Motor neuron (in vitro differentiated cells): ENCODE measurements around the gene XG. TPM values are rescaled to one million over a fixed set of nuclear protein-coding genes. Genes with fewer than 3 reads are reported as not detected.
"Not testable (repeated sequence)": the region's sequence is repeated elsewhere in the genome, so short reads cannot be mapped to it uniquely, and the experiment has no call there.

Source experiments
- ATAC-seq, 8 experiments: fragments of 200-7000 bp; cut with Tn5 transposase; replicated peaks in 6 of 8; 2 replicates each; pipeline ENCODE4 v1.8.0; 2021; ENCODE audit warnings: mild to moderate bottlenecking in 8 of 8, moderate library complexity in 8 of 8
- H3K27ac ChIP-seq, 2 donors: fragments of 250-450 bp; sonication (Bioruptor Pico); 2 replicates each; pipeline ENCODE4 v1.9.0; 2021; ENCODE audit warnings: antibody characterized with exemption in 2 of 2, mild to moderate bottlenecking in 2 of 2, moderate library complexity in 1 of 2
- H3K4me1 ChIP-seq, 2 donors: fragments of 250-450 bp; sonication (Bioruptor Pico); replicated peaks in 1 of 2; 2 replicates each; pipeline ENCODE4 v1.6.1; 2021; ENCODE audit warnings: antibody characterized with exemption in 2 of 2, mild to moderate bottlenecking in 2 of 2, moderate library complexity in 1 of 2
- H3K4me3 ChIP-seq, 5 donors: fragments of 250-450 bp; sonication (Bioruptor Pico); 2 replicates each; pipeline ENCODE4 v1.9.0; 2021; ENCODE audit warnings: antibody characterized with exemption in 5 of 5, mild to moderate bottlenecking in 5 of 5, moderate library complexity in 4 of 5
- WGBS, 10 experiments: fragments of 450-650 bp; shearing (Covaris generic); methylation state at CpG; one replicate each; pipeline ENCODE4 v1.0.0; 2022; 5-methylcytosine and 5-hydroxymethylcytosine counted together
- in situ Hi-C, 9 experiments: fragments of 400-800 bp; cut with MboI; loops; one replicate each; pipeline ENCODE4 v1.15.0; 2021; ENCODE audit warnings: low sequenced_read_pairs in 9 of 9, low pct_unique_long_range_greater_than_20kb in 2 of 9; ENCODE audit not compliant: unreplicated experiment in 9 of 9
- total RNA-seq, 8 experiments: library from RNA; unstranded; fragments of 300-600 nt; gene quantifications; 2 replicates each; pipeline versions ENCODE4 v1.2.3 to v1.2.4, GENCODE V29; 2022

The XG gene
- total RNA-seq, 8 experiments from 2014 or later, result 0.14 to 15.2 (median 0.90) TPM; not detected in 3

- ATAC-seq, result no peak
- WGBS, 10 experiments, result no CpG with 5 or more reads among the region's 1 CpG
- Histone ChIP-seq H3K27ac (no peak overlapping the region), H3K4me3 (no peak overlapping the region), H3K4me1 (no peaks in the 10 kb centered on the region)
- in situ Hi-C loops, result no loop called here
These were observed 17.8 kb downstream of the XG start for GRCh38 chrX:2769615-2770014.

- 37 to 92% (median 80%) methylated on average over 2 to 8 of the region's 10 CpGs; no CpG with 5 or more reads in 3 of the 10 experiments for WGBS, 10 experiments
- in situ Hi-C loops, H3K4me3 ChIP-seq, H3K27ac ChIP-seq, H3K4me1 ChIP-seq, ATAC-seq: not testable (repeated sequence)
These were observed 21.6 kb downstream of the XG start for GRCh38 chrX:2773166-2774055.

- WGBS, 10 experiments, result 52 to 100% (median 82%) methylated on average over 1 to 4 of the region's 5 CpGs; no CpG with 5 or more reads in 2 of the 10 experiments
- Histone ChIP-seq H3K4me1 (no peaks in the 10 kb centered on the region), H3K4me3 (no peak overlapping the region), H3K27ac (no peak overlapping the region)
- no peak for ATAC-seq
- in situ Hi-C loops, result no loop called here
These were observed 22.2 kb downstream of the XG start for GRCh38 chrX:2774057-2774456.

- no peak for ATAC-seq
- in situ Hi-C loops, result no loop called here
- Histone ChIP-seq H3K27ac (no peak overlapping the region), H3K4me3 (no peak overlapping the region), H3K4me1 (no peaks in the 10 kb centered on the region)
- 84 to 100% (median 90%) methylated on average over 1 to 3 of the region's 3 CpGs; no CpG with 5 or more reads in 1 of the 10 experiments for WGBS, 10 experiments
These were observed 22.9 kb downstream of the XG start for GRCh38 chrX:2774776-2775175.

- H3K27ac ChIP-seq, H3K4me3 ChIP-seq, in situ Hi-C loops, ATAC-seq, H3K4me1 ChIP-seq: not testable (repeated sequence)
- 0 to 96% (median 74%) methylated on average over 1 to 9 of the region's 12 CpGs; no CpG with 5 or more reads in 2 of the 10 experiments for WGBS, 10 experiments
These were observed 28.8 kb downstream of the XG start for GRCh38 chrX:2780472-2781225.

GRCh38 chrX:2781226-2781571 lies 29.4 kb downstream of the XG start:
- in situ Hi-C loops, result no loop called here
- no peak for ATAC-seq
- peaks cover 0 to 3% of the 10 kb centered on the region in 2 donors for H3K4me1 ChIP-seq
- no peak overlapping the region for H3K27ac ChIP-seq
- WGBS, 10 experiments, result 38 to 100% (median 45%) methylated on average over 1 of the region's 1 CpG; no CpG with 5 or more reads in 6 of the 10 experiments
- no peak overlapping the region for H3K4me3 ChIP-seq

GRCh38 chrX:2781698-2782097 lies 29.9 kb downstream of the XG start:
- H3K4me1 ChIP-seq, result peaks cover 0 to 3% of the 10 kb centered on the region in 2 donors
- H3K4me3 ChIP-seq, result no peak overlapping the region
- no peak for ATAC-seq
- in situ Hi-C loops, result no loop called here
- H3K27ac ChIP-seq, result no peak overlapping the region
- WGBS, 10 experiments, result 0 to 100% (median 65%) methylated on average over 1 to 6 of the region's 6 CpGs; no CpG with 5 or more reads in 2 of the 10 experiments

- in situ Hi-C loops, result no loop called here
- ATAC-seq, result no peak
- WGBS, 10 experiments, result 50% methylated on average over 4 of the region's 4 CpGs; no CpG with 5 or more reads in 9 of the 10 experiments
- Histone ChIP-seq H3K4me1 (peaks cover 0 to 3% of the 10 kb centered on the region in 2 donors), H3K4me3 (no peak overlapping the region), H3K27ac (no peak overlapping the region)
These were observed 30.3 kb downstream of the XG start for GRCh38 chrX:2782171-2782570.

GRCh38 chrX:2782778-2783177 lies 30.9 kb downstream of the XG start:
- H3K27ac ChIP-seq, result no peak overlapping the region
- no peak for ATAC-seq
- in situ Hi-C loops, result no loop called here
- no peak overlapping the region for H3K4me3 ChIP-seq
- WGBS, 10 experiments, result 20 to 67% (median 48%) methylated on average over 1 of the region's 4 CpGs; no CpG with 5 or more reads in 6 of the 10 experiments
- H3K4me1 ChIP-seq, result peaks cover 0 to 3% of the 10 kb centered on the region in 2 donors

- no peak overlapping the region for H3K27ac ChIP-seq
- H3K4me1 ChIP-seq, result peaks cover 0 to 3% of the 10 kb centered on the region in 2 donors
- ATAC-seq, result no peak
- WGBS, 10 experiments, result 0 to 84% (median 80%) methylated on average over 1 to 5 of the region's 6 CpGs; no CpG with 5 or more reads in 7 of the 10 experiments
- H3K4me3 ChIP-seq, result no peak overlapping the region
- in situ Hi-C loops, result no loop called here
These were observed 32.2 kb downstream of the XG start for GRCh38 chrX:2784026-2784425.

- 33 to 83% methylated on average over 1 to 3 of the region's 4 CpGs; no CpG with 5 or more reads in 8 of the 10 experiments for WGBS, 10 experiments
- in situ Hi-C loops, result no loop called here
- peaks cover 0 to 3% of the 10 kb centered on the region in 2 donors for H3K4me1 ChIP-seq
These were observed 33.7 kb downstream of the XG start for GRCh38 chrX:2785538-2785937.

GRCh38 chrX:2788980-2789379 lies 37.1 kb downstream of the XG start:
- in situ Hi-C loops, result no loop called here
- Histone ChIP-seq H3K27ac (no peak overlapping the region), H3K4me3 (no peak overlapping the region), H3K4me1 (no peaks in the 10 kb centered on the region)
- WGBS, 10 experiments, result 17 to 90% (median 67%) methylated on average over 1 to 4 of the region's 4 CpGs; no CpG with 5 or more reads in 7 of the 10 experiments
- no peak for ATAC-seq

More at GRCh38 chrX:2785538-2785937, 33.7 kb downstream of the XG start:
- Histone ChIP-seq H3K4me3 (no peak overlapping the region), H3K27ac (no peak overlapping the region)
- no peak for ATAC-seq

- WGBS, 10 experiments, result 74 to 100% (median 83%) methylated on average over 1 to 3 of the region's 3 CpGs; no CpG with 5 or more reads in 3 of the 10 experiments
- Histone ChIP-seq H3K27ac (no peak overlapping the region), H3K4me1 (no peaks in the 10 kb centered on the region), H3K4me3 (no peak overlapping the region)
- ATAC-seq, result no peak
- in situ Hi-C loops, result no loop called here
These were observed 37.7 kb downstream of the XG start for GRCh38 chrX:2789569-2789968.
